GM04504 (cell line): ENCODE measurements around the gene BAIAP3.

Experiments
- DNase-seq: peaks from one replicate; pipeline ENCODE4 v3.0.0-alpha.2; 2012; ENCODE audit warnings: low read depth

BAIAP3 gene

DNA sequence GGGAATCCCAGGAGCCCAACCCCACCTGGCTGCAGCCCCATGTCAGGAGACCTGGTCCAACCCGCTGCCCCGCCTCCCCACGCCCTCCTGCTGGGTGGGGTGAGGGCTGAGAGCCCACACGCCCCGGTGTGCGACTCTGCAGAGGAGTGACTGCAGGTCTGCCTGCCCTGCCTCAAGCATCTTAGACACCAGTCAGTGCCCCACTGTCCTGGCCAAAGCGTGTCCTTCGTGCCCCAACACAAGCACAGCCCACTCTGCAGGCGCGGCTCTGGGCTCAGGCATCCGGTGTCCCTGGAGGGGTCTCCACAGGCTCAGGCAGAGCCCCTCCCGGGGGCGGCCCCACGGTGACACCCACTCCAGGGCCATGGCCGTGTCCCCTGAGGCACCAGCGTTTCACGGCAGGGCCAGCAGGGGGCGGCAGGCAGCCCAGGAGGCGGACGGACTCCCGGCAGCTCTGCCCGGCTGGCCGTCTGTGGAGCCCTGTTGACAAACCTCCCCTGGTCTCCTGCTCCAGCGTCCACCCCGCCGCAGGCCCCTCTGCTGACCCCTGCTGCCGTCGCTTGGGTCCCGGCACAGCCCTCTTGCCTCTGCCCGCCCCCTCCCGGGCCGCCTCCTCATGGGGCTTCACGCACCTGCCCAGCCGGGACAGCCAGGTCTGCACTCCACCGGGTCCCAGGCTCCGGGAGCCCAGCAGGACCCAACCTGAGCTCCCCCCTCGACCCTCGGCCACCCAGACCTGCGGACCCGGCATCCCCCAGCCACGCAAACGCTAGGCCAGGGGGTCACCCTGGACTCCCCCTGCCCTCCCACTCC lies 32.6 kb upstream of the BAIAP3 start:
- no peak for DNase-seq

DNA sequence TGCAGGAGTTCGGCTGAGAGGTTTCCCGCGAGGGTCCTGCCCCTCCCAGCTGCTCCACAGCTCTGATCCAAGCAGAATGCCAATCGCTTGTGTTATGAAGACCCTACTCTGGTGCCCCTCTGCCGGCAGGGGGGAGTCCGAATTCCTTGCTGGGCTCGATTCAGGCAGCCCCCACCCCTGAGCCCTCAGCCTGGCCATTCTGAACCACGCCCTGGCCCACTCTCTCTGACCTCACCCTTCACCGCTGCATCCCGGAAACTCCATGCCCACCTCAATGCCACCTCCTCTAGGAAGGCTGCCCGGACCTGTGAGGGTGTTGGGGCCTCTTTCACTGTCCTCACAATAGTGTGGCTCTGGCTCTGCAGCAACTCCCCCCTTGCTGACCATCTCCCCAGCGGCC lies 31.9 kb upstream of the BAIAP3 start:
- no peak for DNase-seq

DNA sequence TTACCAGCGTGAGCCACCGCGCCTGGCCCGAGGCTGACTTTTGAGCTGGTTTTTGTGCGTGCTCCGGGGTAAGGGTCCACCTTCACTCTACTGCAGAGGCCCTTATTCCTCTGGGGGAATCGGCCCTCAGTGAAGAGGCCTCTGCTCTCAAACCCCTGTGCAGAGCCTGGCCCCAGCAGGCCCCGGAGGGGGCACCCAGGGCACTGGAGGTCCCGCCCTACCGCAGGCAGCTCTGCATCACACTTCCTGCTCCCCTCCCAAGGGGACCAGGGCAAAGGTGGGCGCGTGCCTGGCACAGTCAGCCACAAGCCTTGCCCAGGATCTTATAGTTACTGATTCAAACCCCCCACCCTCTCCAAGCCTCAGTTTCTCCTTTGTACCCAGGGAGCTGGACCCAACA lies 27.6 kb upstream of the BAIAP3 start:
- no peak for DNase-seq

DNA sequence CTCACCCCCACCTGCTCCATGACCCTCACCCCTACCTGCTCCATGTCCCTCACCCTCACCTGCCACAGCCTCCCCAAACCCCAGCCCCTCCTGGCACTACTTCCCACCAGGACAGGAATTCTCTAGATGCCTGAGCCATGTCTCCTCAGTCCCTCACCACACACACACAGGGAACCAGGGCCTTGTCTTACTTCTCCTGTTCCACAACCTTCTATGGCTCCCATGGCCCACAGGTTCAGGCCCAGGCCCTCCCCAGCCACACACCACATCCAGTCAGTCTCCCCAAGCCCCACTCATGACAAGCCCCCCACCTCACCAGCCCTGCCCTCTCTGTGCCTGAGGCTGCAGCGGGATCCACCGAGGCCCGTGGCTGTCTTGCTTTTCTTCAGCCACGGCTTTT lies 27.1 kb upstream of the BAIAP3 start:
- DNase-seq = no peak

DNA sequence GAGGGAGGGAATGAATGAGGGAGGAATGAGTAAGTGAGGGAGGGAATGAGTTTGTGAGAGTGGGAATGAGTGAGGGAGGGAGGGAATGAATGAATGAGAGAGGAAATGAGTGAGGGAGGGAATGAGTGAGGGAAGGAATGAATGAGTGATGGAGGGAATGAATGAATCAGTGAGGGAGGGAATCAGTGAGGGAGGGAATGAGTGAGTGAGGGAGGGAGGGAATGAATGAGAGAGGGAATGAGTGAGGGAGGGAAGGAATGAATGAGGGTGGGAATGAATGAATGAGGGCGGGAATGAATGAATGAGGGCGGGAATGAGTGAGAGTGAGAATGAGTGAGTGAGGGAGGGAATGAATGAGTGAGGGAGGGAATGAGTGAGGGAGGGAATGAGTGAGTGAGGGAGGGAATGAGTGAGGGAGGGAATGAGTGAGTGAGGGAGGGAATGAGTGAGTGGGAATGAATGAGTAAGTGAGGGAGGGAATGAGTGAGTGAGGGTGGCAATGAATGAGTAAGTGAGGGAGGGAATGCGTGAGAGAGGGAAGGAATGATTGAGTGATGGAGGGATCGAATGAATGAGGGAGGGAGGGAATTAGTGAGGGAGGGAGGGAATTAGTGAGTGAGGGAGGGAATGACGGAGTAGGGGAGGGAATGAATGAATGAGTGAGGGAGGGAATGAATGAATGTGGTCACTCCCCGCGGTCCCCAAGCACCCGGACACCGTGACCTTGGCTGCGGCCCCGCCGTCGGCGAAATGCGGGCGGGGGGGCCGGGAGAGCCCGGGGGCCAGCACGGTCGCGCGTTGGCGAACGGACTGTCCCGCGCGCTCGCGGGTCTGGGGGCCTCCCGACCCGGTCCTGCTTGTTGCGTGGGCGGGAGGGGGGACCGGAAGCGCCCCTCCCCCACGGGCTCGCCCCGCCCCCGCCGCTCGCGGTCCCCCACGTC lies 25.1 kb upstream of the BAIAP3 start:
- DNase-seq = no peak

DNA sequence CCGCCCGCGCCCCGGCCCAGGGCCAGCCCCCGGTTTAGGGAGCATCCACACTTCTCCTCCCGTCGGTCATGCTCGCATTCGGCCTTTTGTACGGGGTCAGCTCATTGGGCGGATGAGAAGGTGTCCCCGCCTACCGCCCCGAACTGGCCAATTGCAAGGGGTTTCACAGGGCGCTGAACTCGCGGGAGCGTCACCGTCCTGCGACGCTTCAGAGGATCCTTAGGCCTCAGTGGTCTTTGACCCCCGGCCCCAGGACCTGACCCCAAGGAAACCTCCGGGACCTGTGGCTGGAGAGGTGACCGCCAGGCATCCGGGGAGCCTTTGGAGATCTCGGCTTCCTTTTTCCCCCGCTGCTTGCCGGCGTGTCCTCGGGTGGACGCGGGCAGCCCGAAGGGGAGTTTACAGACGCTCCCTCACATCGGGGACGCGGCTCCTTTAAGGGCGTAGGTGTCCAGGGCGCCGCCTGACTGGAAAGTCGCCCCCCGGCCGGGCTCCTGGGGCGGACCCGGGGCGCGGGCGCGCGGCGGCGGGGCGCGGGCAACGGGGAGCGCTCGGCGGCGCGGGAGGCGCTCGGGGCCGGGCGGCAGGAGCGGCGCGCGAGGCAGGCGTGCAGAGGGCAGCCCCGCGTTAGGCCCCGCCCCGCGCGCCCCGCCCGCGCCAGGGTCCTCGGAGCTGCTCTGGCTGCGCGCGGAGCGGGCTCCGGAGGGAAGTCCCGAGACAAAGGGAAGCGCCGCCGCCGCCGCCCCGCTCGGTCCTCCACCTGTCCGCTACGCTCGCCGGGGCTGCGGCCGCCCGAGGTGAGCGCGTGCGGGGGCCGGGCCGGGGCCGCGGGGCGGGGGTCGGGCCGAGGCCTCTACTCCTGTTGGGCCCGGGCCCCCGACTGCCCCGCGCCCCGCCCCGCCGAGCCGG lies 24.2 kb upstream of the BAIAP3 start, which contains the start of gene UBE2I:
UBE2I (plus strand) TSS at position 660 of the 909 bp plus-strand sequence. CDS start 4,395 bp downstream, outside the sequence.
- peak; percentile 97 for DNase-seq

DNA sequence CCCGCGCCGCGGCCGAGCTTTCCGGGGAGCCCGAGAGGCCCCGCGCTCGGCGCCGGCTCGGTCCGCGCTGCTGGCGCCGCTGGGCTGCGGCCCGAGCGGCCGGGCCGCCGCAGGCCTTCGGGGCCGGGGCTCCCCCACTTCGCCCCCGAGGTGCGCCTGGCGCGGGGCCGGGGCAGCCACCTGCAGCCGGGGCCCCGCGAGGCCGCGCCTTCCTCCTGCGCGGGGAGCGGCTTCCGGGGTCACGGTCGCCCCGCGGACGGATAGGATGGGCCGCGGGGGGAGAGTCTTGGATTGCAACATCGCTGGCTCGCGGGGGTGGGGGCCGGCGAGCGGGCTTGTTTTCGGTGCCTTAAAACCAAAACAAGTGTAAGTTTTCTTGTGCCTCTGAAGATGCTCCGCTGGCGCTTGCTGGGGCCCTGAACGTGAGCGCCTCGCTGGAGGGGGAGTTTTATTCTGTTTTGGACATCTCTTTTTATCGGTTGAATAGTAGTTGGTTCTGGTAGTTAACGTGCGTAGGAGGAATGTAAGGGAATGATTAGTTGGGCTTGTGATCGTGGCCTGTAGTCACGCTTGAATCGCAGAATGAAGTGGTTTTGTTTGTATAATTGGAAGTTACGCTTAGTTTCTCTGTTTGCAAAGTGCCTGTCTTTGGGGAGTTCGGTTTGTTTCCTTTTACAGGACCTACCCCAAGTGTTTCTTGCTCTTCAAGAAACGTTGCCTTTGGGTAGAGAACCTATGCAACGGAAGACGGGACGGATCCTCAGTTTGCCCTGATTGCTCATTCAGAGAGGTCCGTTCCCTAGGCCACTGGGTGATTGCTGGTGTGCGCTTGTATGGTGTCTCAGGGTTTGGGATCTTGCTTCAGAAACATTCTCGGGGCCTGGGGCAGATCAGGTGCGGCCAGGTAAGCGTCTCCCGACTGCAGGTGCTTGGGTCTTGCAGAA lies 23.3 kb upstream of the BAIAP3 start:
- no peak for DNase-seq

DNA sequence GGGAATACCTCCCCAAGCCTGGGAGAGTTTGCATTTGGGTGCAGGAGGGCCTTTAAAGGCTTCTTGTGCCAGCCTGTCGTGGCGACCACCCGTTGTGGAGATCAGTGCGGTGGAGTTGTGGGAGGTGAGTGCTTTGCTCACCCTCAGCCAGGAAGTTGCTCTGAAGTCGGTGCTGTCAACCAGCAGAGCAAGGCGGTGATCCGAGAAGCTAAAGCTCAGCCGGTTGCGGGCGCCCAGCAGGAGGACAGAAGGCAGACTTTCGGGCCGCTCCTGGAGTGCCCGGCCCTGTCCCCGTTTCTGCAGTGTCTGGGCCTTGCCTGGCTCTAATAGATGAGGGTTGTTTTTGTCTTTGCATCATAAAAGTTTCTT lies 22.6 kb upstream of the BAIAP3 start:
- no peak for DNase-seq

DNA sequence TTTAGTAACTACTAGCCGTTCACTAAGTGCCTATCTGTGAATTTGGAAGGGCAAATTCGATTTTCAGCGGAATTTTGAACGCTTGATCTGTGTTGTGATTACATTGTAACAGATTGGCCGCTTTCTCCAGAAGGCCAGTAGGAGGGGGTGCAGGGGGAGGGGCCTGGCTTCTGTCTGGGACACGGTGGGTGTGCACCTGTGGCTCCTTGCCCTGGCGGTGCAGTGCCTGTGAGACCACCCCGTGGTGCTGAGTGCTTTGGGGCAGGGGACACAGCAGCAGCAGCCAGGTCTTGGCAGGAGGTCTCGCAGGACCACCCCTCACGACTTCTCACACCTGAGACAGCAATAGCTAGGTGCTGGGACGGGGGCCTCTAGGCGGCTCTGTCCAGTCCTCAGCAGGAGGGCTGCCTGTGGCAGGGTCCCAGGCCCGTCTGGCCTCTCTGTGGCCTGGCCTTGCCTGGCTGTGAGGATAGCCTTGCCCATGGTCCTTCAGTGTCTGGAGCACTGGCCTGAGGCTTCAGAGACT lies 22.2 kb upstream of the BAIAP3 start:
- no peak for DNase-seq

DNA sequence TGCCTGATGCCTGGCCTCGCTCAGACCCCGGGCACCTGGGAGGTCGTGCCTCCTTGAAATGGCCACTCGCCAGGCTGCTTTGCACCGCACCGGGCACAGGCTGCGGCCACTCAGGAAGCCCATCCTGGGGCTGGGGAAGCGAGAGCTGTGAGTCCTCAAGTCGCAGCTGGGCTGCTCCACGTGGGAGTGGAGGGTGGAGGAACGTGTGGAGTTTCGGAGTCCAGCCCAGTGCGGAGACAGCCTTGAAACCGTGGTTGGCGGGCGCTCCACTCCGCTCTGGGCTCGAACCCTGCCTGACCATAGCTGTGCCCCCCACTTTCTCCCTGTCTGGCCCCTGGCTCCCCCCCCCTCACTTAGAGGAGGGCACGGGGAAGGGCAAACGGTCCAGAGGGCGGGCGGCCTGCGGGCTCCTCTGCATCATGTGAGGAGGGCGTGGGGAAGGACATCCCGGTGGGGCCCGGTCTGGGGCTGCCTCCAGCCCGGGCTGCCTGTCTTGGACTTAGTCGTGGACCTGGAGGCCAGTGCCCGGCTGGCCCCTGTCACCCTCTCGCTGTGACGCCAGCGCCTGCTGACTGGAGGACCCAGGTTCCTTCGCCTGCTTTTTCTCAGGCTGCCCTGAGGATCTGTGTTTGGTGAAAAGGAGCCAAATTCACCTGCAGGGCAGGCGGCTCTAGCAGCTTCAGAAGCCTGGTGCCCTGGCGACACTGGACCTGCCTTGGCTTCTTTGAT lies 21.5 kb upstream of the BAIAP3 start:
- no peak for DNase-seq

DNA sequence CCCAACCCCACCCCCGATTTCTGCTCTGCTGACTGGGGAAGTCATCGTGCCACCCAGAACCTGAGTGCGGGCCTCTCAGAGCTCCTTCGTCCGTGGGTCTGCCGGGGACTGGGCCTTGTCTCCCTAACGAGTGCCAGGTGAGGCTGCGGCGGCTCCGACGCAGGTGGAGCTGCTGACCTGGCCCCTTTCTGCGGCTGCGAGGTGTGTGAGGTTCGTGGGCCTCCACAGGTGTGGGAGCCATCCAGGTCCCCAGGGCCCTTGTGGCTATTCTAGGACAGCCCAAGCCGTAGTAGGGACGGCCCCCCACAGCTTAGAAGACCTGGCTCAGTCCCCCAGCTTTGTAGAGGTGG lies 21.0 kb upstream of the BAIAP3 start:
- DNase-seq = no peak

DNA sequence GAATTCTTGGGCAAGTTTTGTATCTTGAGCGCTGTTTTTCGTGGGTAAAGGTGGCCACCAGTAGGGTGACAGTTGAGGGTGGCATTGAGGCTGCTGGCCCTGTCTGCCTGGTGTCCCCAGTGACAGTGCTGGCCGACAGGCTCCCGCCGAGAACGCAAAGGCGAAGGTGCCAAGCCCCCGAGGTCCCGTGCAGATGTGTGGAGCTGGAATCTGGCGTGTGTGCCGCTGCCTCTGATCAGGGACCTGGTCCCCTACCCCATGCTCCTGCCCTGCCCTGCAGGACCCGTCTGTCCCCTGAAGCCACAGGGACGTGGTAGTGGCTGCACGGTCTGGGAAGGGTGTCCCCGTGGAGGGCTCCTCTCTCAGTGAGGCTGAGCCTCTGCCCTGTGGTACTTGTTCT lies 20.5 kb upstream of the BAIAP3 start:
- DNase-seq = no peak

DNA sequence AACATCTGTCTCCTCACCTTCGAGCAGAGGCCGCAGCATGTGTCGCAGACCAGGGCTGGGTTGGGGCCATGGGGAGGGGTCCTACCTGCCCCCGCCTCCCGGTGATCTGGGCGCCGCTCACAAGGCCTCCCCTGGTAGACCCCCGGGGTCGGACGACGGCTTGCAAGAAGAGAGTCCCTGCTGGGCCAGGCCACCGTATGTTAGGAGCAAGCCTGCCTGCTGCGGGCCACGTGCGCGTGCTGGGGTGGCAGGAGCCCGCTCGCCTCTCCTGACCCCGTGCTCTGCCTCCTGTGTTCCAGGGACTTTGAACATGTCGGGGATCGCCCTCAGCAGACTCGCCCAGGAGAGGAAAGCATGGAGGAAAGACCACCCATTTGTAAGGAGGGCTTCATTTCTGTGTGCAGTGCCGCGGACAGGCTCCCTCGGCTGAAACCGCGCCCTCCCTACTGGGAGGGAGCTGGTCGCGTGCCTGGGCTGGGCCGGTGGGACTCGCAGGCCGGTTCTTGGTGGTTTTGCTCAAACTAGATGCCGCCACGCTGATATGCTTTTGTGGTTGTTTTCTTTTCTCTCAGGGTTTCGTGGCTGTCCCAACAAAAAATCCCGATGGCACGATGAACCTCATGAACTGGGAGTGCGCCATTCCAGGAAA lies 19.6 kb upstream of the BAIAP3 start:
- no peak for DNase-seq

DNA sequence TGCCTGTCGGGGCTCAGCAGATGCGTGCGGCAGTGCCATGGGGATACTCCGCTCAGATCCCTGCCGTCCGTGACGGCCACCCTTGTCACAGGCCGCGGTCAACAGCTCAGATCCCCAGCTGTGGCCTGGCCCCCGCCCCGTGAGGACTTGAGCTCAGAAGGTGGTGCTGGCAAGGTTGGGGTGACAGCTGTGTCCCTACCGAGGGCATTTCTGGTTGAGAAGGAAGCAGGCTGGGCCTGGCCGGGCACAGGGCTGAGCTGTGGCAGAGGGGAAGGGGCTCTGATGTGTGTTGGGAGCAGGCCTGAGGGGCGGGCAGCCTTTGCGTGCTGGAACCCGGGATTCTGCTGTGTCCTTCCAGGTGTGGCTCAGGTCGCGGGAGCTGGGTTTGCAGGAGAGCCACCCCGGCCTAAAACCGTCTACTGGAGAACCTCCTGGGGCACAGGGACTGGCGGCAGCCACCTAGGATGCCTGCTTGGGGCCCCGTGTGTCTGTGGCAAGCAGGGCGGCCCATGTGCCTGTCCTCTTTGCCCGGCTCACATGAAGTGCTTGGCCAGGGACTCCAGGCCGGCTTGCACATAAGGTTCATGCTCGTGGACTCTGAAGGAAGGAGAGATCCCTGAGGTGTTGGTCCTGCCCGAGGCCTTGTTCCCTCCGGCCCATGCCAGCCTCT lies 18.9 kb upstream of the BAIAP3 start:
- no peak for DNase-seq

DNA sequence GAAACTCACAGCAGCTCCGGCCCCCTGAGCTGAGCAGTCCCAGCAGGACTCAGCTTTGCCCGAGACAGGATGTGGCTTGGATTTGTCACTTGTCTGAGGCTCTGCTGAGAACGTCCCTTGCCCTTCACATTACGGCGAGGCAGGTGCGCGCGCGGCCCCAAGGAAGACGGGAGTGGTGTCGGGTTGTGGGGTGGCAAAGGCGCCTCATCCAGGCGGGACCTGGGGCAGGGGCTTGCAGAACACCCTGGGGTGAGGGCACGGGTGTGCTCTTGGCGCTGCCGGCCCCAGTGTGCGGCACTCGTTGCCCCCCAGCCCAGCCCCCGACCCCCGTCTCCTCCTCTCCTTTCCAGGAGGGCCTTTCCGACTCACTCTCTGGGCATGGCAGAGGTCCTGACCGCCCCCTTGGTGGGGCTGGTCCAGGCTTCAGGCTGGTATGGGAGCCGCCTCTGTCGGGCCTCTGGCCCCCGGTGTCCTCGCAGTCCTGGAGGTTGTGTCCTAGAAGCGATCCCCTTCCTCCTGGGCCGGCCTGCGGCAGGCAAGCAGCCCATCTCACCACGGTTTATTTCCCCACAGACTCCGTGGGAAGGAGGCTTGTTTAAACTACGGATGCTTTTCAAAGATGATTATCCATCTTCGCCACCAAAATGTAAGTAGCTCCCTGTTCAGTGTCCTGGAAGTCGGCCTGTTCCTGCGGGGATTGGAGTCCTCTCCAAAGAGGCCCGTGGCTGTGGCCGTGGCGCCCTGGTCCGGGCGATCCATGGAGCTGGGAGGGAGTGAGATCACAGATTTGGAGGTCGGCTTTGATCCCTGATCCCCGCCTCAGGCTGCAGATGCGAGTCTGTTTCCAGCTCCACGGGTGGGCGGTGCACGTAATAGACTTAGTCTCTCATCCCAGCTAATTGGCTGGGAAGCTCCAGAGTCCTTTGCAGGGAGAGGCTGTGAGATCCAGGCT lies 18.1 kb upstream of the BAIAP3 start:
- no peak for DNase-seq

DNA sequence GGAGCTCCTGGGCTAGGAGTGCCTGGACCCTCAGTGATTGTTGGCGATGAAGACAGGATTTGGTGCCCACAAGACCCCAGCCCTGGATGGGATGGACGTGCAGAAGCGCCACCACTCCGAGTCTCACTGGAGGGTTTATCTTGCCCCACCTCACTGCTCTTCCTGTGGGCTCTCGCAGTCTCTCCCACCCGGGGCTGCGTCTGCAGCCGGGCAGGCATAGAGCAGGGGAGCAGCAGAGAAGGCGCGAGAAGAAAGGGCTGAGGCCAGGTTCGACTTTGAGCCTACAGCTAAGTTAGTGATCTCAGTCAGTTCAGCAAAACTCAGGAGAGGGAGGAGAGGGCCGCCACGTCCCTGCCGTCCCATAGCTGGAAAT lies 17.4 kb upstream of the BAIAP3 start:
- no peak for DNase-seq

DNA sequence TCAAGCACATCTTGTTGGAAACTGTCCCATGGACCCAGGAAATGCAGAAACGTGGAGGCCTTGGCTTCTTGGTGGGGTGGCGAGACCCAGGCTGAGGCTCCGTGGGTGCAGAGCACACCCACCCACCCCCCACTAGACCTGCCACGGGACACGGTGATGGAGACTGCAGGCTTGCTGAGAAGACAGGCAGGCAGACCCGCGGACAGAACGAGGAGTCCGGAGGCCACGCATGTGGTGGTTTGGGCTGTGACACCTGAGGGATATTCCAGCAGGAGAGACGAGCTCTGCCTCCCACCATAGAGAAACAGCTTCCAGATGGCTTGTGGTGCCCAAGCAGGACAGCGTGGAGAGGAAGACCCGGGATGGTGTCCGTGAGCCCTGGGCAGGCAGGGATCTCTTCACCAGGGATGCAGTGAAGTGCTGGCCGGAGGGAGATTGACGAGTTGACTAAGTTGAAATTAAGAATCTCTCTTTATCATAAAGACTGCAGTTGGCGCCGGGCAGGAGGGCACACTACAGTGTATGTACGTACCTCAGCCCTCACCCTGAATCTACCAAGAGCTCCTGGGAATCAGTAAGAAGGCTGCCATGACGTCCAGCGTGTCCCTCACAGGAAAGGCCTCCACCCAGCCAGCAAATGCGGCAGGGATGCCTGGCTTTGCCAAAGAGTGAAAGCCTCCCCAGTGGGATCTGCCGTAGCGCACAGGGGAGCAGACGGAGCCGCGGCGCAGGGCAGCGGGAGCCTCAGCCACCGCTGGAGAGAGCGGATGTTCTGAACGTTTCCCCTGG lies 15.8 kb upstream of the BAIAP3 start:
- no peak for DNase-seq
